GM18511 (cell line): ENCODE results near the gene CASP8.
"Not testable (repeated sequence)": the region's sequence is repeated elsewhere in the genome, so short reads cannot be mapped to it uniquely, and the experiment has no call there.

ENCODE experiments used
- ATAC-seq: cut with Tn5 transposase; IDR thresholded peaks from one replicate; pipeline ENCODE4 v1.9.1; 2021; ENCODE audit warnings: mild to moderate bottlenecking, moderate library complexity; ENCODE audit not compliant: unreplicated experiment

Gene CASP8

DNA sequence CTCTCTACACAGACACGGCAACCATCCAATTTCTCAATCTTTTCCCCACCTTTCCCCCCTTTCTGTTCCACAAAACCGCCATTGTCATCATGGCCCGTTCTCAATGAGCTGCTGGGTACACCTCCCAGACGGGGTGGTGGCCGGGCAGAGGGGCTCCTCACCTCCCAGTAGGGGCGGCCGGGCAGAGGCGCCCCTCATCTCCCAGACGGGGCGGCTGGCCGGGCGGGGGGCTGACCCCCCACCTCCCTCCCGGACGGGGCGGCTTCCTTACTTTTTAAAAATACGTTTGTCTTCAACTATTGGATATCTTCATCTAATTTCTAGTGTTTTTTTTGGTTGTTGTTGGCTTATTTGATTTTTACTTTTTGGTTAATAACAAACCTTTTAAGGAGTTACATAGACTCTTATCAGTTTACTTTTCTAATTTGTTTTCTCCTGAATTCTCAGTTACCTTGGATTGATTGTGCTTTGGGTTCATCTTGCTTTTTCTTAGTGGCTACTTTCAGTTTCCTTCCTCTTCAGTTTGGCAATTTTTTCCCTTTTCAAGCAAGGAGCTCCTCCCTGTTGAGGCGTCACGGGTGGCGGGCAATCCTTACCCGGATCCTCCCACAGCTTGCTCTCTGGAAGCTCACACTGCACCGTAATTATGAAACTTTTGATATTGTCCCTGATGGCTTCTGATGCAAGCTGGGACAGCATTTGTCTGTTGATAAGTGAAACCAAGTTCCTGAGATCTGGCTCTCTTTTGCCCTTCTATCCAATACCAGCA, 21.0 kb upstream of the CASP8 start:
- ATAC-seq = not testable (repeated sequence)

DNA sequence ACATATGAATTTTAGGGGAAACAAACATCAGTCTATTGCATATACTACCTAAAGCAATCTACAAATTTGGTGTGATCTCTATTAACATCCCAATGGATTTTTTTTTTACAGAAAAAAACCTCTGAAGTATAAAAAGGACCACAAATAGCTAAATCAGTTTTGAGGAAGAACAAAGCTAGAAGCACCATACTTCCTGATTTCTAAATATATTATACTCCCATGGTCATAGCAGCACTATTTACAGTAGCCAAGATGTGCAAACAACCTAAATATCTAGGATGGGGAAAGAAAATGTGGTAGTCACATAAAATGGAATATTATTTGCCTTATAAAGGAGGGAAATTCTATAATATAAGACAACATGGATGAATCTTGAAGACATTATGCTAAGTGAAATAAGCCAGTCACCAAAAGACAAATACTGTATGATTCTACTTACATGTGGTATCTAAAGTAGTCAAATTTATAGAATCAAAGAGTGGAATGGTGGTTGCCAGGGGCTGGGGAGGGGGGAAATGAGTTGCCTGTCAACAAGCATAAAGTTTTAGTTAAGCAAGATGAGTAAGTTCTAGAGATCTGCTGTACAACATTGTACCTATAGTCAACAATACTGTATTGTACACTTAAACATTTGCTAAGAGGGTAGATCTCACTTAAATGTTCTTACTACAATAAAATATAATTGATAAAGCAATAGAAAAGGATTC, 17.6 kb upstream of the CASP8 start:
- ATAC-seq = no peak

DNA sequence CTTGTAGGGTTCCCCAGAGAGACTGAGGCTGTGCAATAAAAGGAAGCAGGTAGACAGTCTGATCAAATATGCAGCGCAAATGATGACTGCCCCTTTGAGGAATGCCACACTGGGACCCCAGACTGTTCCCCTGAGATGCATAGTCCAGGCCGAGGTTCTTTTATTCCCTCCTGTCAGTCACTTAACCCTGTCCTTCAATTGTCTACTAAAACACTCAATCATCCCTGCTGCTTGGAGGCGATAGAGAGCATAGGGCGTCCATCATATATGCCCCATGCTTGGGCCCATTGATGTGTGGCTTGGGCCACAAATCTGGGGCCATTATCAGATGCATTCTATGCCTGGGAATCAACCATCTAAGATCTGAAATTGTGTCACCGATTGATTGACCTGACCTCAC, 15.5 kb upstream of the CASP8 start:
- no peak for ATAC-seq

DNA sequence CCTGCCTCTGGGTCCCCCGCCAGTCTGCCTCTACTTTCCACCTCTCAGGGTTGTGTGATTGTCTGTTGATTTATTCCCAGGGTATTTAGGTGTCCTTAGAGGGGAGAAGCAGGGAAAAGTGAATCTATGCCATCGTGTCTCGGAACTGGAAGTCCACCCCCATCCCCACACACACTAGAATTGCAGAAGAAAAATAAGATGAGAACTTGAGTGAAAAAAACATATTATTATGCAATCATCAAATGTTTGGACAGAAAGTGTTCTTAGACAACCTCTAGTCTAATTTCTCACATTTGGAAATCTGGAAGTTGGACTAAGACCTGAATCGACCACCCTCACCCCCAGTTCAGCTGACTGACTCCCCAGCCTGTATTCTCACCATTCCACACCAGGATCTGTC, 14.1 kb upstream of the CASP8 start:
- no peak for ATAC-seq

DNA sequence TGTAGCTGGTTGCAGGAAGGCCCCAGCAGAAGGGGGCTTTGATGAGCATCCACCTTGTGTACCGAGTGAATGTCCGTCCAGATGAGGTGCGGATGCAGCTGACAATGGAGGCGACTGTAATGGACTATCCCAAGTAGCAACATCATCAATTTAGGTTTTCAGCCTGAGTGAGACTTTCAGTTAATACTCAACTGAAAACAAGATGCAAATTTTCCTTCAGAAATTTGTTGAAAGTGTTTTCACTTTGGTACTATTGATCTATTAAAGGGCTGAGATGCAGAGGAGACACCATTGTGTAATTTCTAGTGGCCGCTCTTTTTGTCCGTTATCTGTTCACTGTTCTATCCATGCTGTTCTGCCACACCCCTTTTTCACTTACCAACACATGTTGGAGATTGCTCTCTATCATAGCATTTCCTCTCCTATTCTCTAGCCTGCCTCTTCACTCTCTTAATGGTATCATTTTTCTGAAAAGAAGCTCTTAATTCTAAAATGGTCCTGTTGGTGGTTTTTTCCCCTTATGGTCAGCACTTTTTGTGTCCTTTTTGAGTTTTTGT, 12.0 kb upstream of the CASP8 start:
- no peak for ATAC-seq

DNA sequence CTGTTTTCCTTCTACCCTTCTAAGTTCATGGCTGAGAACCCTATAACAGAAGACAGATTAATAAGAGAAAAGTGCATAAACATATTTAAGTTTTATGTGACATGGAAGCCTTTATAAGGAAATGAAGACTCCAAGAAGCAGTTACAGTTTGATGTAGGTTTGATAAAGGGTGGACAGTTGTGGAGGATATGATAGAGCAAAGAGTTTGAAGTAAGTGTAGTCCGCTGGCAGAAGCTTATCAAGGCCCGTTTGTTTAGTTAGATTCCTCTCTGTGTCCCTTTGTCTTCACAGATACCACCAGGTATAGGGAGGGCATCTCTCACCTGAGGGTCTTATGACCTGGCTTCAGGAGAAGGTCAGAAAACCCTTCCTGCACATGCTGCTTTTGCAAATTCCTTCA, 10.4 kb upstream of the CASP8 start:
- no peak for ATAC-seq

DNA sequence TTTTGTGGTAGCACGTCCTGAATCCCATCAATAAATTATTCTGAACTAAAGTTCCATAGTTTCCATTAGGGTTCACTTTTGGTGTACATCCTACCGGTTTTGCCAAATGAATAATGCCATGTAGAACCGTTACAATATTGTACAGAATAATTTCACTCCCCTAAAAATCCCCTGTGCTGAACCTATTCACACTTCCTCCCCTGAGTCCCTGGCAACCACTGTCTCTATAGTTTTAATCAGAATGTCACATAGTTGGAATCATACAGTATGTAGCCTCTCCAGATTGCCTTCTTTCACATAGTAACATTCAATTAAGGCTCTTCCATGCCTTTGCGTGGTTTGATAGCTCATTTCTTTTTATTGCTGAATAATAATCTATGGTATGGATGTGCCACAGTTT, 9.6 kb upstream of the CASP8 start:
- ATAC-seq = no peak

DNA sequence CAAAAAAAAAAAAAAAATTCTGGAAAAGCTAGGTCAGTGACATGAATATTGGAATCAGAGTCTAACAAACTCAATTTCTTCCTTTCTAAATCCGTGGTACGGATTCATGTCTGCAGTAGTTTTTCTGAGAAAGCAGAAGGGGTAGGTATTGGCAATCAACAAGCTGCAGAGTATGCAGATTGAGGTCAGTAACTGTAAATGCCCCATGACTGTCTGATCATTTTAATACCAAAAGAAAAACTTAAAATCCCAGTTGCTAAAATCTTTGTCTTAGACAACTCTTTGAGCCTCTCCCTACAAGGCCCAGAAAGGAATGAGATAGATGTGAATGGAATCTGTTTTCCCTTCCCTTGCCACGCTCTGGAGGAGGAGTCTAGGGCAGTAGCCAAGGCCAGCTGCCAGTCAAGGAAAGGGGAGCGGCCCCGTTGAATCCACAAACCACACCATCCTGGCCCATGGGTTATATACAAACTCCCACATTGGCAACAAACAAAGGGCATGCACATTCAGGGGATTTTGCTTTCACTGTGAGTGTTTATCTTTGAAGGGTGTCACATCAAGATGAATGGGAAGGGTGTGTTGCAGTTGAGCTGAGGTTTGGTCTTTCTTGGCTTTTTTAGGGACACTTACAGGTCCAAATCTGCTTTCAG, 6.1 kb upstream of the CASP8 start:
- no peak for ATAC-seq

DNA sequence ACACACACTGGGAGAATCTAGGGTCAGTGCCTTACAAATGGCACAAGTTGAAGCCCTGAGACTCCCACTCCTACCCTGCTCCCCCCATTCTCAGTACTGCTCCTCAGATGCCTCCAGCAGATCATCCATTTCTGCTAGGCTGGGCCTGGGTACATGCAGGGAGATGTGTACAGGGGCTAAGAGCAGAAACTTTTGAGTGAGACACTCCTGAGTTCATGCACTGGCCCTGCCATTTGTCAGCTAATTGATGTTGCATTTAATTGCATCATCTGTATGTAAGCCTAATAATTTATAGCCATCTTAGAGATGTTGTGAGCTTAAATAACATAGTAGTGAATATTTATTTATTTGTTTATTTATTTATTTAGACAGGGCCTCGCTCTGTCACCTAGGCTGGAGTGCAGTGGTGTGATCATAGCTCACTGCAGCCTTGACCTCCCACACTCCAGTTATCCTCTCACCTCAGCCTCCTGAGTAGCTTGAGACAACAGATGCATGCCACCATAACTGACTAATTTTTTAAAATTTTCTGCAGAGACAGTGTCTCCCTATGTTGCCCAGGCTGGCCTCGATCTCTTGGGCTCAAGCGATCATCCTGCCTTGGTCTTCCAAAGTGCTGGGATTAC, 4.8 kb upstream of the CASP8 start:
- ATAC-seq = no peak

DNA sequence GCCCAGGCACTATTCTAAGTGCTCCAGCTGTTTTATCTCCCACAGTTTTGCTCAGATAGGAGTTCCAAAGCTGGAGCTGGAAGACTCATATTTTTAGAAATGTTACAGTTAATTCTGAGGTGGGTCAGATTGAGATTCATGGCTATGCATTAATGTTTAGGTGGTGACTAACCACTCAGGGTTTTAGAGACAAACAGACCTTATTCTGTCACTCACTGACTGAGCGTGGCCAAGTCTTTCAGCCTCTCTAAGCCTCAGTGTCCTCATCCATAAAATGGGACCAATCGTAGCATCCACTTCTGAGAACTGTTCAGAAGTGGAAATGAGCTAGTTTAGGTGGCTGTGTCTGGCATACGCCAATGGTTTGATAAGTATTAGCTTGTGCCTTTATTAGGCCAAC, 4.3 kb upstream of the CASP8 start:
- ATAC-seq = no peak

DNA sequence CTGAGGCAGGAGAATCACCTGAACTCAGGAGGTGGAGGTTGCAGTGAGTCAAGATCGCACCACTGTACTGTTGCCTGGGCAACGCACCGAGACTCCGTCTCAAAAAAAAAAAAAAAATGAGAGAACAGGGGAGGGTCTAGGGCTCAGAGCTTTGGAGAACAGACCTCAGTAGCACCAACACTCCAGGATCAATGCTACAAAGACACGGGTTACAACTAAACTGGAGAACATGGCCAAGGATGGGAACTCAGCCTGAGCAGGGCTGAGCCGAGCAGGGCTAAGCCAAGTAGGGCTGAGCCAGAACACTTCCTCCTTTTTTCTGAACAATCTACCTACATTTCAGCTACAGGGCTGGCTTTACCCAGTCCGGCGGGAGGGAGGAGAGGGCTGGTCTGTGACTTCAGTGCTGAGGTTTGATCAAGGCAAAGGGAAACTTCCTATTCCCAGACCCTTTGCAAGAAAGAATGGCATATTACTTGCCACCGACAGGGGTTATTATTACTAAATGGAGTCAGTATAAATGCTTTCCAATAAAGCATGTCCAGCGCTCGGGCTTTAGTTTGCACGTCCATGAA, 2.9 kb upstream of the CASP8 start:
- peak; percentile 46 for ATAC-seq

DNA sequence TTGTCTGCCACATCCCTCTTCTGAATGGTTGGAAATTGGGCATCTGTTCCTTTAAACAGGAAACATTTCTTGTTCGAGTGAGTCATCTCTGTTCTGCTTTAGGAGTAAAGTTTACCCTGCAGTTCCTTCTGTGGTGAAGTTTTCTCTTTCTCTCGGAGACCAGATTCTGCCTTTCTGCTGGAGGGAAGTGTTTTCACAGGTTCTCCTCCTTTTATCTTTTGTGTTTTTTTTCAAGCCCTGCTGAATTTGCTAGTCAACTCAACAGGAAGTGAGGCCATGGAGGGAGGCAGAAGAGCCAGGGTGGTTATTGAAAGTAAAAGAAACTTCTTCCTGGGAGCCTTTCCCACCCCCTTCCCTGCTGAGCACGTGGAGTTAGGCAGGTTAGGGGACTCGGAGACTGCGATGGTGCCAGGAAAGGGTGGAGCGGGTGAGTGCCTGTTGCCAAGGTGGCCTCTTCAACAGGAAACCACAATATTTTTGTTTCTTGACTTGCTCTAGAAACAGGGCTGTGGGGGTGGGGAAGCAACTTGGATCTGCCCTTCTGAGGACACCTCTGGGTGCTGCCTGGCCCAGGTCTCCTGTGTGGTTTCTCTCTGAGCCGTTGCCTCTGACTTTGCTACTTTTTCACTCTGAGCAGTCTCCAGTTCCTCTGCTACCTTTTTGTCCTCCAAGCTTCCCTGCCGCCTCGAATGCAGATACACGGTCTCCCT, 2.2 kb upstream of the CASP8 start:
- peak; percentile 70 for ATAC-seq

DNA sequence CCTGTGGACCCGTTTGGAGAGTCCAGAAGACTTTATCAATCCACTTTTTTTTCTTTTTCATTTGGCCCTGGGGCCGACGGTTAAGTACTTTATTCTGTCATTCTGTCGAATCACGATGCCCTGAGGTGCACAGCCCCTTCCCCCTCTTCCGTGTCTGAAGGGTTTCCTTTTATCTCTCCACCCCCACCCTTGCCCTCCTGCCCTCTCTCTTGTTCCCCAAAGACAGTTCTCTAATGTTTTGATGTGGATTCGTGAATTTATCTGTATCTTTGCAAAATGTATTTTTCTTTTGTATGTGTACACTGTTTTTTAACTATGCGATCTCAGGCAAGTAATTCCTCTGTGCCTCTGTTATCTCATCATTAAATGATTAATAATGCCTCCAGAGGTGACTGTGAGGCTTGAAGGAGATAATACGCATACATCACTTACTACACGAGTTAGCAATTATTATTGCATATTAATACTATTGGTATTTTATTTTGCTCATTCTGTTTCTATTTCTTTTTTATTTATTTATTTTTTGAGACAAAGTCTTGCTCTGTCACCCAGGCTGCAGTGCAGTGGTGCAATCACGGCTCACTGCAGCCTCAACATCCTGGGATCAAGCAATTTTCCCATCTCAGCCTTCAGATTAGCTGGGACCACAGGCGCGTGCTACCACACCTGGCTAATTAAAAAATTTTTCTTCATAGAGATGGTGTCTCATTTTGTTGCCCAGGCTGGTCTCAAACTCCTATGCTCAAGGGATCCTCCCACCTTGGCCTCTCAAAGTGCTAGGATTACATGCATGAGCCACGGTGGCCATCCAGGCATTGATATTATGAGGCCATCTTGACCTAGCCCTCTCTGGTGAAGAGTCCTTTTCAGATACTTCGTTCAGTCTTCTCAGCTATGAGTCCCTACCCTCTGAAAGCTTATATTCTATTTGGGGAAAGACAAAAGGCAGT, 1.4 kb upstream of the CASP8 start:
- ATAC-seq = peak; percentile 25

DNA sequence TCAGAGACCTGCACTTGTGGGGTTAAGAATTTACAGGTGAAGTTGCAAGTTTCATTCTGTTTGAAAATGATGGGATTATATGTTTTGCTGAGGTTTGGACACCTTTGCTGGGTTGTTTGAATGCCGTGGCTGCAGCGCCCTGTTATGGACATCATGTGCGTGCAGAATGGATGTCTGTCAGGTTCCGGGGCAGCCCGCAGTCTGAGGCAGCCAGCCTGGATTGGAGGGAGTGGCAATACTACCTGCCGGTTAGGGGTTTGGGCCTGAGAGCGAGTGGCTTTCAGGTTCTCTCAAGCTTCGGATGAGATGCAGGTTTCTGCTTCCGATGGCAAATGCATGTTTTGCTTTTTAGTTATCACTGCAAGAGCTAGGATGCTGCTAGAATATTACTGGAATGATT, 1.1 kb downstream of the CASP8 start:
- ATAC-seq = no peak

DNA sequence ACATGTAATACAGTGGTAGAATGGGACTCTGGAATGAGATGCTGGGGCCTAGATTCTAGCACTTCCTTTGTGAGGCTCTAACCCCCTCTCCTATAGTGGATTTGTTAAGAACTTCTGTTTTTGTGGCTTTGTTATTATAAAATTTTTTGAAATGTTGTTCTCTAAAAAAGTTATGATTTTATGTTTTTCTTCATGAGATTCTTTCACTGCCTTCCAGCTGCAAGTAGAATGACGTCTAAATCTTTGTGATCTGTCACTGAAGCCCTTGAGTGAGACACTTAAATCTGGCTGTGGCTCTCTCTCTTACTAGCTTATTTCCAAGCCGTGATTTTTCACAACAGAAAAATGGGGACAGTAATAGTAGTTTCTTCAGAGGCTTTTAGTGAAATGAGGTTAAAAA, 1.6 kb downstream of the CASP8 start:
- ATAC-seq = no peak

DNA sequence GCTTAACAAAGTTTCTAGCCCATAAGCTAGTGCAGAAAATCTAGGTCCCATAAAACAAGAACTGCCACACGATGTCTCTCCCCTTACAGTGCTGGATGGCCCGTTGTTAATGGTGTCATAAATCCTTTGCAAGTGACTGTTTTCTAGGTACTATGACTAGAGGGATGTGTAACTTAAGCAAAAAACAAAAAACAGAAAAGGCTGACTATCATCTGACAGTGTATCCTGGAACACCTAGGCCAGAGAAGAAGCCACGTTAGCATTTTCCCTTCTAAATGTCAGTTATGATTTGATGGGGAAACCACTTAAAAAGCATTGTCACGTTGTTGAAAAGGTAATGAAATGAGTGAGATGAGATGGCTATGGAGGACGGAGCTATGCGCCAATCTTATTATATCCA, 2.4 kb downstream of the CASP8 start:
- no peak for ATAC-seq

DNA sequence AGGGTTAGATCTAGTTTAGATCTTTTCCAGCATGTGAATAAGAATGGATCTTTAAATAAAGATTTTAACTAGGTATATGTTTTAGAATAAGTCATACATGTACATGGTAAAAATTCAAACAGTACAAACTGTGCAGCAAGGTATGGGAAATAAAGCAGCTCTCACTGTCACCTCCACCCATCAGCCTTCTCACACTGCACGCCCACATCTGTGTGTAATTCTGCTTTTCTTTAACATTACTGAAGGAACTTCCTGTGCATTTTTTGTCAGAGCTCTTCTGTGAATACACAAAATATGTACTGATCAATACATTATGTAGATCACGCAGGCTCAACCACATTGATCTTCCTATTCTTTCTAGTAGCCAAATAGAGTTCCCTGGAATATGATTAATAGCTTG, 3.4 kb downstream of the CASP8 start:
- ATAC-seq = no peak

DNA sequence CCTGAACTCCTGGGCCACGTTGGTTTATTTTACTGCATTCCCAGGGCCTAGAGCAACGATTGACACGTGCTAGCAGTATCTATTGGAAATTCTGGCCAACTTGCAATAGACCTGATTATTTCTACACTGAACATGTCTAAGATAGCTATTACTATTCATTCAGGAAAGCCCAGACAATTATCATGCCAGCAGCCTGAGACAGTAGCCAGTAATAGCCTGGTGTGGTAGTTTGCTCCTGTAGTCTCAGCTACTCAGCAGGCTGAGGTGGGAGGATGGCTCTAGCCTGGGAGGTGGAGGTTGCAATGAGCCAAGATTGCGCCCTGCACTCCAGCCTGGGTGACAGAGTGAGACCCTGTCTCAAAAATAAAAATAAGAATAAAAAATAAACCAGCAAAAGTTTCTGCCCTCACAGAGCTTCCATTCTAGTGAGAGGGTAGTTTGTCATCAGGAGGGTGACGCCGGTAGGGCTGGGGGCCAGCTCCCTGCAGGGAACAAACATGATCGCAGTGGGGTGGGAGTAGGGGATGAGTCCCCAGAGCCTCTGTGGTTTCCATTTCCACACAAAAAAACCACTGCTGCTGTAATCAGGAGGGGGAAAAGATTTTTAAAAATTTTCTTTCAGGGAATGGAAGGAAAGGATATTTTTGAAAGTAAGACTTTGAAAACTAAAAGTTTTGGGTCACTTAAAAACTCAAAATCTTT, 4.3 kb downstream of the CASP8 start:
- no peak for ATAC-seq

DNA sequence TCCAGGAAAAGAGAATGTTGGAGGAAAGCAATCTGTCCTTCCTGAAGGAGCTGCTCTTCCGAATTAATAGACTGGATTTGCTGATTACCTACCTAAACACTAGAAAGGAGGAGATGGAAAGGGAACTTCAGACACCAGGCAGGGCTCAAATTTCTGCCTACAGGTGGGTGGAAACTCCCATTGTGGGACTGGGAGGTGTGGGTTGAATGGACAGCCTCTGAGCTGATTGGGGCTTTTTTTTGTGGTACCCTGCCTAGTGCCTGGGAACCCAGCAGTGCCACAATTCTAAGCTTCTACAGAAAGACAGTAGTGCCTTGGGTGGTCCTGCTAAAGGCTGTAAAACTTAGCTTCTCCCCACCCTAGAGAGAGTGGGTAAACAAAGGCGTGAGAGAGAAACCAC, 6.3 kb downstream of the CASP8 start:
- no peak for ATAC-seq
